Gastrocnemius medialis (tissue), 4 donors: ENCODE measurements around the gene KIF1A.

Source experiments
- CTCF ChIP-seq, 5 experiments: fragments of 450-650 bp in 3 of 5; fragments of 200-600 bp in 2 of 5; sonication (generic) in 2 of 5; IDR thresholded peaks in 4 of 5; conservative IDR thresholded peaks in 1 of 5; 1 replicate in 4 of 5; 2 replicates in 1 of 5; pipeline ENCODE4 v1.5.1; 2016 to 2019; ENCODE audit warnings: antibody characterized with exemption in 5 of 5, mild to moderate bottlenecking in 3 of 5, moderate library complexity in 3 of 5
- POLR2A ChIP-seq, 2 donors: fragments of 450-650 bp; IDR thresholded peaks; one replicate each; pipeline ENCODE4 v1.6.1; 2017; ENCODE audit warnings: antibody characterized with exemption in 2 of 2, mild to moderate bottlenecking in 2 of 2, moderate library complexity in 2 of 2

- TF ChIP-seq POLR2A (IDR thresholded peaks at IDR 0.05) (no peak), CTCF (IDR thresholded peaks at IDR 0.05 in 4 of 5, conservative IDR thresholded peaks at IDR 0.05 in 1 of 5) (no peak)
Observed at GRCh38 chr2:240747256-240747655, 72.8 kb downstream of the KIF1A start.
